Measurements from ENCODE around the gene ITPR1. TPM values are rescaled to one million over a fixed set of nuclear protein-coding genes. Genes with fewer than 3 reads are reported as not detected.

Gene ITPR1
- total and polyA plus RNA-seq, 2 of the 4 experiments (the other 2 are of a cell fraction), result 1.8 to 5.7 TPM

- no peaks in the 10 kb centered on the region for H3K27me3 ChIP-seq (ENCODE audit: control insufficient read depth, insufficient read depth, low read length)
- no peak overlapping the region for H4K5ac ChIP-seq (ENCODE audit: low read depth, low read length)
- no peak overlapping the region for H2BK20ac ChIP-seq (ENCODE audit: low read depth, low read length)
- H3K23ac ChIP-seq (ENCODE audit: low read depth, low read length), result no peak overlapping the region
- H3K27ac ChIP-seq (ENCODE audit: insufficient read depth, low read length), result no peak overlapping the region
- H3K36me3 ChIP-seq (ENCODE audit: control insufficient read depth, insufficient read depth, low read length), result 0 out of 2 replicates have a peak, but pooled peaks cover 1% of the 10 kb centered on the region
- H2BK5ac ChIP-seq (ENCODE audit: low read depth, low read length, poor library complexity, severe bottlenecking), result no peak overlapping the region
- H3K4ac ChIP-seq (ENCODE audit: low read depth, low read length), result no peak overlapping the region
- H3K4me1 ChIP-seq (ENCODE audit: control insufficient read depth, insufficient read depth, low read length), result no peaks in the 10 kb centered on the region
- intact Hi-C loops (cut with micrococcal nuclease), result no loop called here
- no peak overlapping the region for H2AFZ ChIP-seq (replicated peaks; ENCODE audit: low read length, poor library complexity)
- H3K9me3 ChIP-seq (ENCODE audit: control insufficient read depth, insufficient read depth, low read length), result no peaks in the 10 kb centered on the region
- H2AK9ac ChIP-seq (replicated peaks; ENCODE audit: low read depth, low read length, poor library complexity), result no peak overlapping the region
- H3K56ac ChIP-seq (ENCODE audit: extremely low read depth, insufficient read depth, low read length), result no peak overlapping the region
- H3K9ac ChIP-seq (ENCODE audit: low read depth, low read length), result no peak overlapping the region
- no peak overlapping the region for H3K18ac ChIP-seq (ENCODE audit: low read depth, low read length)
- H4K91ac ChIP-seq (ENCODE audit: insufficient read depth, low read depth, low read length), result no peak overlapping the region
- H4K8ac ChIP-seq (ENCODE audit: low read depth in 2 of 2, low read length in 2 of 2), result no peak overlapping the region
- no TSS peak for BruUV-seq (replicated peaks)
- H4K20me1 ChIP-seq (ENCODE audit: insufficient read depth, low read length), result no peaks in the 10 kb centered on the region
- H3K4me2 ChIP-seq (ENCODE audit: low read depth, low read length), result no peak overlapping the region
- no peak overlapping the region for H2AK5ac ChIP-seq (ENCODE audit: low read depth, low read length)
- H2BK120ac ChIP-seq (ENCODE audit: low read depth, low read length), result no peak overlapping the region
- ChIA-PET CTCF (no interaction called here), POLR2A (ENCODE audit: unreplicated experiment) (no interaction called here)
- in situ Hi-C loops (cut with MboI; ENCODE audit: low sequenced_read_pairs), result no loop called here
- H3K4me3 ChIP-seq (ENCODE audit: insufficient read depth, low read depth, low read length), result no peak overlapping the region
- WGBS, 2 experiments (ENCODE audit: extremely low coverage in 2 of 2, insufficient read length in 1 of 2), result 80% methylated on average over 1 of the region's 1 CpG; no CpG with 5 or more reads in 1 of the 2 experiments
- H3K79me1 ChIP-seq (ENCODE audit: low read depth in 1 of 2, low read length in 2 of 2), result no peaks in the 10 kb centered on the region
- no peak overlapping the region for H2BK15ac ChIP-seq (ENCODE audit: low read depth, low read length)
- no peaks in the 10 kb centered on the region for H3K9me1 ChIP-seq (ENCODE audit: insufficient read depth, low read length)
- H3K14ac ChIP-seq (replicated peaks; ENCODE audit: low read depth, low read length), result no peak overlapping the region
- ATAC-seq (ENCODE audit: low read depth) (no peak), DNase-seq (no peak)
- dilution Hi-C loops (cut with HindIII; ENCODE audit: low sequenced_read_pairs, unreplicated experiment), result no loop called here
- TF ChIP-seq POLR2A (IDR thresholded peaks at IDR 0.05; ENCODE audit: low read depth, low read length), result no peak
- TF ChIP-seq BHLHE40 (IDR thresholded peaks at IDR 0.05; ENCODE audit: low read depth, low read length), result no peak
- no peak for TF ChIP-seq RFX5 (IDR thresholded peaks at IDR 0.05; ENCODE audit: low read depth, low read length)
- no peak for TF ChIP-seq NFE2L2 (IDR thresholded peaks at IDR 0.05; ENCODE audit: low read depth, low read length)
- TF ChIP-seq CHD1 (IDR thresholded peaks at IDR 0.05; ENCODE audit: low read depth, low read length), result no peak
- TF ChIP-seq FOS (IDR thresholded peaks at IDR 0.05; ENCODE audit: low read depth, low read length), result no peak
- TF ChIP-seq RAD21 (IDR thresholded peaks at IDR 0.05; ENCODE audit: low read length), result no peak
- no peak for TF ChIP-seq SMC3 (IDR thresholded peaks at IDR 0.05; ENCODE audit: low read depth, low read length)
- no peak for TF ChIP-seq ELK1 (IDR thresholded peaks at IDR 0.05; ENCODE audit: borderline replicate concordance, low read depth, low read length)
- TF ChIP-seq MAFK (IDR thresholded peaks at IDR 0.05; ENCODE audit: low read depth, low read length), result no peak
- no peak for TF ChIP-seq RCOR1 (IDR thresholded peaks at IDR 0.05; ENCODE audit: insufficient replicate concordance, low read length)
- TF ChIP-seq MXI1 (IDR thresholded peaks at IDR 0.05; ENCODE audit: borderline replicate concordance, low read depth, low read length), result no peak
Observed at GRCh38 chr3:4785551-4785950, 292.4 kb downstream of the ITPR1 start.
